Hepatocyte (in vitro differentiated cells): ENCODE data around the gene CASP8AP2. TPM values are rescaled to one million over a fixed set of nuclear protein-coding genes. Genes with fewer than 3 reads are reported as not detected.

Experiments used
- DNase-seq: peaks from one replicate; pipeline ENCODE4 v3.0.0-alpha.2; 2016; ENCODE audit warnings: low spot score
- H2AFZ ChIP-seq: fragments of 200-600 bp; sonication (generic); 2 replicates; pipeline ENCODE4 v1.6.0; 2016; ENCODE audit warnings: antibody characterized with exemption, mild to moderate bottlenecking
- H3K27ac ChIP-seq: fragments of 200-600 bp; sonication (generic); 2 replicates; pipeline ENCODE4 v1.5.1; 2016; ENCODE audit warnings: mild to moderate bottlenecking
- H3K27me3 ChIP-seq: fragments of 200-600 bp; sonication (generic); 2 replicates; pipeline ENCODE4 v1.6.1; 2016
- H3K36me3 ChIP-seq: fragments of 200-600 bp; sonication (generic); replicated peaks from 2 replicates; pipeline ENCODE4 v1.5.1; 2016; ENCODE audit warnings: low read depth; ENCODE audit not compliant: insufficient read depth
- H3K4me1 ChIP-seq: fragments of 200-600 bp; sonication (generic); 2 replicates; pipeline ENCODE4 v1.5.1; 2016; ENCODE audit warnings: mild to moderate bottlenecking, moderate library complexity; ENCODE audit not compliant: insufficient read depth
- H3K4me2 ChIP-seq: fragments of 200-600 bp; sonication (generic); 2 replicates; pipeline ENCODE4 v1.6.0; 2016
- H3K4me3 ChIP-seq: fragments of 200-600 bp; sonication (generic); 2 replicates; pipeline ENCODE4 v1.5.1; 2016; ENCODE audit warnings: mild to moderate bottlenecking
- H3K79me2 ChIP-seq: fragments of 200-600 bp; sonication (generic); 2 replicates; pipeline ENCODE4 v1.6.0; 2017; ENCODE audit warnings: mild to moderate bottlenecking
- H3K9me2 ChIP-seq: fragments of 200-600 bp; sonication (generic); replicated peaks from 2 replicates; pipeline ENCODE4 v1.6.0; 2017; ENCODE audit warnings: mild to moderate bottlenecking; ENCODE audit not compliant: insufficient read depth
- H3K9me3 ChIP-seq: fragments of 200-600 bp; sonication (generic); 2 replicates; pipeline ENCODE4 v1.5.1; 2016; ENCODE audit warnings: low read depth, mild to moderate bottlenecking
- H4K20me1 ChIP-seq: fragments of 200-600 bp; sonication (generic); 2 replicates; pipeline ENCODE4 v1.6.0; 2016; ENCODE audit warnings: mild to moderate bottlenecking; ENCODE audit not compliant: insufficient read depth, poor library complexity, severe bottlenecking
- CTCF ChIP-seq: fragments of 200-600 bp; sonication (generic); IDR thresholded peaks from 2 replicates; pipeline ENCODE4 v1.5.1; 2016; ENCODE audit warnings: antibody characterized with exemption, mild to moderate bottlenecking; ENCODE audit not compliant: poor library complexity
- EZH2 ChIP-seq: fragments of 200-600 bp; sonication (generic); IDR thresholded peaks from 2 replicates; pipeline ENCODE4 v1.6.1; 2016; ENCODE audit warnings: antibody characterized with exemption, mild to moderate bottlenecking, borderline replicate concordance
- EZH2phosphoT487 ChIP-seq: fragments of 200-600 bp; sonication (generic); IDR thresholded peaks from one replicate; pipeline ENCODE4 v1.6.1; 2018; ENCODE audit warnings: antibody characterized with exemption, mild to moderate bottlenecking, low read depth, moderate library complexity; ENCODE audit not compliant: unreplicated experiment, severe bottlenecking
- WGBS: methylation state at CpG from one replicate; pipeline ENCODE4 v1.1.6; 2016; ENCODE audit warnings: low lambda C conversion rate; ENCODE audit errors: missing lambda C conversion rate; 5-methylcytosine and 5-hydroxymethylcytosine counted together
- polyA plus RNA-seq: library from polyadenylated mRNA; unstranded; fragments of >200 nt; fragmentation: Nextera tagmentation; extraction: Ambion mirVana; gene quantifications from 2 replicates; pipeline ENCODE4 v1.2.1, GENCODE V29; 2016
- total RNA-seq: library from RNA; depleted of rRNA; stranded (reverse); fragments of >200 nt; gene quantifications from 2 replicates; pipeline ENCODE4 v1.2.3, GENCODE V29; 2014

The CASP8AP2 gene
- total and polyA plus RNA-seq, 2 experiments from 2014 or later, result 8.6 to 12.0 TPM

GRCh38 chr6:89873721-89874120 is 44.0 kb downstream of the CASP8AP2 start:
- no peak for DNase-seq
- H3K27me3 ChIP-seq, result no peaks in the 10 kb centered on the region
- no peaks in the 10 kb centered on the region for H3K36me3 ChIP-seq
- no peaks in the 10 kb centered on the region for H4K20me1 ChIP-seq
- H3K9me3 ChIP-seq, result no peaks in the 10 kb centered on the region
- no peaks in the 10 kb centered on the region for H3K4me1 ChIP-seq
- H3K4me3 ChIP-seq, result no peak overlapping the region
- no peaks in the 10 kb centered on the region for H3K79me2 ChIP-seq
- TF ChIP-seq EZH2phosphoT487, result no peak
- TF ChIP-seq EZH2, result no peak
- TF ChIP-seq CTCF, result no peak
- no peaks in the 10 kb centered on the region for H3K9me2 ChIP-seq
- H3K27ac ChIP-seq, result no peak overlapping the region
- no peak overlapping the region for H2AFZ ChIP-seq
- no peak overlapping the region for H3K4me2 ChIP-seq

- H3K9me2 ChIP-seq, result no peaks in the 10 kb centered on the region
- H4K20me1 ChIP-seq, result no peaks in the 10 kb centered on the region
- no peak overlapping the region for H3K27ac ChIP-seq
- 89% methylated on average over 3 of the region's 3 CpGs for WGBS
- no peaks in the 10 kb centered on the region for H3K4me1 ChIP-seq
- H3K4me3 ChIP-seq, result no peak overlapping the region
- no peaks in the 10 kb centered on the region for H3K79me2 ChIP-seq
- H3K27me3 ChIP-seq, result no peaks in the 10 kb centered on the region
- H3K36me3 ChIP-seq, result no peaks in the 10 kb centered on the region
- DNase-seq, result no peak
- H2AFZ ChIP-seq, result no peak overlapping the region
- no peaks in the 10 kb centered on the region for H3K9me3 ChIP-seq
- TF ChIP-seq EZH2phosphoT487, result no peak
- no peak for TF ChIP-seq EZH2
- no peak for TF ChIP-seq CTCF
- H3K4me2 ChIP-seq, result no peak overlapping the region
Measured at GRCh38 chr6:89874438-89874837, 44.8 kb downstream of the CASP8AP2 start.

- DNase-seq, result no peak
- TF ChIP-seq EZH2phosphoT487 (no peak), CTCF (no peak), EZH2 (no peak)
- H3K79me2 ChIP-seq, result no peaks in the 10 kb centered on the region
- H3K4me3 ChIP-seq, result no peak overlapping the region
- H4K20me1 ChIP-seq, result no peaks in the 10 kb centered on the region
- WGBS, result 94% methylated on average over 44 of the region's 44 CpGs
- no peaks in the 10 kb centered on the region for H3K36me3 ChIP-seq
- no peak overlapping the region for H2AFZ ChIP-seq
- no peak overlapping the region for H3K4me2 ChIP-seq
- no peaks in the 10 kb centered on the region for H3K27me3 ChIP-seq
- no peaks in the 10 kb centered on the region for H3K9me2 ChIP-seq
- H3K4me1 ChIP-seq, result peaks cover under 1% of the 10 kb centered on the region
- no peak overlapping the region for H3K27ac ChIP-seq
- no peaks in the 10 kb centered on the region for H3K9me3 ChIP-seq
Measured at GRCh38 chr6:89886378-89887120, 56.9 kb downstream of the CASP8AP2 start.
